GM12801 (cell line): ENCODE measurements around the gene PRKACA.

Experiments used
- TF ChIP-seq, protein P1 (sequence below): IDR thresholded peaks from one replicate; pipeline ENCODE4 v1.5.1; 2011; ENCODE audit warnings: control low read depth; ENCODE audit not compliant: insufficient read length; ENCODE audit errors: extremely low read depth

Gene PRKACA

DNA sequence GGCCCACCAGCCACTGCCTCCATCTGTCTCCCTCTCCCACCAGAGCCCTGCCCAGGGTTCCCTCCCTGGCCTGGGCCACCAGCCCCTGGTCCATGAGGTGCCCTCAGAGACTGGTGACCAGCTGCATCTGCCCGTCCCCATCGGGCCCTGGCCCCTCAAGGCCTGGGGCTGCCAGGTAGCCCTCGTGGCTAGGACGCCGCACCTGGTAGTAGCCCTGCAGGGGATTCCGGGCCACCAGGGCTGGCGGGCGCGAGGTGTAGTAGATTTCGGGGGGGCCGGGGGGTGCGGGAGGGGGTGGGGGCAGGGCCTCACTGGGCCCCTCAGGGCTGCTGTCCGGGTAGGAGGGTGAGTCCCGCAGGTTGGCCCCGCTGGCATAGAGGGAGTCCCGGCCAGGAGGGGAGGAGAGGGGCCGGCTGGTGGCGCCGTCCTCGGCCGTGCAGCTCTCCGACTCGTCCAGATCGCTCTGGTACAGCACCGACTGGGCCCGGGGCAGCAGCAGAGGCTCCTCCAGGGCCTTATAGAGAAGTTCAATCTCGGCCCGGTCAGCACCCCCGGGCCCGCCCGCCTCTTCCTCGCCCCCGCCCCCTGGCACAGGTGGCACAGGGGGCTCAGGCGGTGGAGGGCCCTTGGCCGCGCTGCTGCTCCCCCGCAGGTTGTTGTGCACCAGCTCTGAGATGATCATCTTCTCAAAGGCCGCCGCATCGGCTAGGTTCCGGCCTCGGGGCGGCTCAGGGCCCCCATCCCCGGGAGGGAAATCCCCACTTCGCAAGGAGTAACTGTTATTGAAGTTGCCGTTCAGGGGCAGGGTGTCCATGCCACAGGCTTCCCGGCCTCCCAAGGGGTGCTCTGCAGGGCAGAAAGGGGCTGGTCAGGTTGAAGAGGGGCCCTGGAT lies 33.5 kb upstream of the PRKACA start:
- TF ChIP-seq, protein P1, sequence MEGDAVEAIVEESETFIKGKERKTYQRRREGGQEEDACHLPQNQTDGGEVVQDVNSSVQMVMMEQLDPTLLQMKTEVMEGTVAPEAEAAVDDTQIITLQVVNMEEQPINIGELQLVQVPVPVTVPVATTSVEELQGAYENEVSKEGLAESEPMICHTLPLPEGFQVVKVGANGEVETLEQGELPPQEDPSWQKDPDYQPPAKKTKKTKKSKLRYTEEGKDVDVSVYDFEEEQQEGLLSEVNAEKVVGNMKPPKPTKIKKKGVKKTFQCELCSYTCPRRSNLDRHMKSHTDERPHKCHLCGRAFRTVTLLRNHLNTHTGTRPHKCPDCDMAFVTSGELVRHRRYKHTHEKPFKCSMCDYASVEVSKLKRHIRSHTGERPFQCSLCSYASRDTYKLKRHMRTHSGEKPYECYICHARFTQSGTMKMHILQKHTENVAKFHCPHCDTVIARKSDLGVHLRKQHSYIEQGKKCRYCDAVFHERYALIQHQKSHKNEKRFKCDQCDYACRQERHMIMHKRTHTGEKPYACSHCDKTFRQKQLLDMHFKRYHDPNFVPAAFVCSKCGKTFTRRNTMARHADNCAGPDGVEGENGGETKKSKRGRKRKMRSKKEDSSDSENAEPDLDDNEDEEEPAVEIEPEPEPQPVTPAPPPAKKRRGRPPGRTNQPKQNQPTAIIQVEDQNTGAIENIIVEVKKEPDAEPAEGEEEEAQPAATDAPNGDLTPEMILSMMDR, result no peak

DNA sequence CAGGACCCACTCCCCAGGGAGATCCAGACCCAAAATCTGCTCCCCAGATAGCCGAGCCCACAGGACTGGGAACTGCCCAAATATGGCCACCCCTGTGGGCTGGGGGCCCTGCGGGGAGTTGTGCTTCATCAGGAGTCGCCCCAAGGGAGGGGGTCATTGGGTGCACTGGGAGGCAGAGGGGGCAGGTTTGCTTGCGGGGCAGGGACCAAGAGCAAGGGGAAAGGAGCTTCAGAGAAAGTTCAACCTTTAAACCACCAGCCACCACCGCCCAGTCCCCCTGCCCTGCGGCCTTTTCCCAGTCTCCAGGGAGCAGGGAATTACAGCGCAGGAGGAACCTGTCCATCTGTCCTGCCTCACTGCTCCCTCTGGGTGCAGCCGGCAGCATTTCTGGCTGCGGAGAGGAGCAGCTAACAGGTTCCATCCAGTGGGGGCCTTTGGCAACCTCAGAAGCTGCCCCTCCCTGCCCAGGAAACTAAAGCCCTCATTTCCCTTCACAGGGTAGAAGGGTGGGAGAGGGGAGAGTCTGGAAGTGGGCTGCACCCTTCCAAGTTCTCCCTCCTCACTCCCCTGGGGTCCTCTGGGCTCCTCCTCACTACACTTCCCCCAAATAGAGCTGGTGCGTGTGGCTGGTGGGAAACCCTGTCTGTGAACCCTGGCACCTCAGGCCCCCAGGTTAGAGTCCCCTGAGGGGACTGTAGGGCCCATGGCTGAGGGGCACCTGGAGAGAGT lies 32.6 kb upstream of the PRKACA start:
- TF ChIP-seq, protein P1, result no peak

DNA sequence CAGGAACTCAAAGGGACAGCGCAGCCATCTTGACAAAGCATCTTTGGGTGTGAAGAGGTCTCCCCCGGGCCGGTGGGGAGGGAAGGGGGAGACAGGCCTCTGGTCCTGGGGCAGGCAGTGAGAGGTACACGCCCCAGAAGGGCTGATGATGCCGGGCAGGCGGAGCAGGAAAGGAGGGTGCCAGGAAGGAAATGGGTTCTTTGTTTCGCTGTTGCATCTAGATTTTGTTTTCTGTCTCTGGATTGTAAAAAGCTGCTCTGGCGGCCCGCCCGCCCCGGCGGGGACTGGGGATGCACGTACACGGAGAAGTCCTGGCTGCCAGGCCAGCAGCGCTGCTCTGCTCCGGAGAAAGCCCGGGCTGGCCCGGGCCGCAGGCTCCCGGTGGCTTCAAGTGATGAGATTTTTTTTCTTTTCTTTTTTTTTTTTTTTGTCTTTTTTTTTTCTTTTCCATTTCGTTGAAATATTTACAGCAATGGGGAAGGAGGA lies 32.0 kb upstream of the PRKACA start:
- TF ChIP-seq, protein P1, result no peak

DNA sequence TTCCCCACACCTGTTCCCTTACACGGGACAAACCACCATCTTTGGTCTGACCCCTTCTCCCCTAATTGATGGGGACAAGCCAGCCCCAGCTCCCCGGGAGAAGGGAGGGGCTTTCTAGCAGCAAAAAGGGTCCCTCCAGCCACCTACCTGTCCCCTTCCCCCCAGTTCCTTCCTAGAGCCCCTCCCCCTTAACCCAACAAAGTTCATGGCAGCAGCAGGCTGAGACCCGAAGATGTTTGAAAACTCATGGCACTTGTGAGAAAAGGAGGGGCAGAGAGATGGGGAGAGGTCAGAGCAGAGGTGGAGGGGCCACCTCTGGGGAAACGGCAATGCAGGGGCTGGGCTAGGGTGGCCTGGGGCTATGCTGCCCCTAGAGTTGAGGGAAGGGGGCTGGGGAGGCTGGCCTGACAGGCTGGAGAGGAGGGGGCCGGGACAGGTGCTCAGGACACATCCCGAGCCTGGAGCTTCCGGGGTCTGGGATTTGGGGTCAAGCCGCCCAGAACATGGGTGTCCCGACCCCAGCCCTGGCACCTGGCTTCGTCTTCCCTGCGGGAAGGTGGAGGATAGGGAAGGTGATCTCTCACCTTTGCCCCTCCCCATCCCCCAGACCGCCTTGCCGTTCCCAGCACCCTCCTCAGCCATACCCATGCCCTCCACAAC lies 31.3 kb upstream of the PRKACA start:
- TF ChIP-seq, protein P1, result no peak

DNA sequence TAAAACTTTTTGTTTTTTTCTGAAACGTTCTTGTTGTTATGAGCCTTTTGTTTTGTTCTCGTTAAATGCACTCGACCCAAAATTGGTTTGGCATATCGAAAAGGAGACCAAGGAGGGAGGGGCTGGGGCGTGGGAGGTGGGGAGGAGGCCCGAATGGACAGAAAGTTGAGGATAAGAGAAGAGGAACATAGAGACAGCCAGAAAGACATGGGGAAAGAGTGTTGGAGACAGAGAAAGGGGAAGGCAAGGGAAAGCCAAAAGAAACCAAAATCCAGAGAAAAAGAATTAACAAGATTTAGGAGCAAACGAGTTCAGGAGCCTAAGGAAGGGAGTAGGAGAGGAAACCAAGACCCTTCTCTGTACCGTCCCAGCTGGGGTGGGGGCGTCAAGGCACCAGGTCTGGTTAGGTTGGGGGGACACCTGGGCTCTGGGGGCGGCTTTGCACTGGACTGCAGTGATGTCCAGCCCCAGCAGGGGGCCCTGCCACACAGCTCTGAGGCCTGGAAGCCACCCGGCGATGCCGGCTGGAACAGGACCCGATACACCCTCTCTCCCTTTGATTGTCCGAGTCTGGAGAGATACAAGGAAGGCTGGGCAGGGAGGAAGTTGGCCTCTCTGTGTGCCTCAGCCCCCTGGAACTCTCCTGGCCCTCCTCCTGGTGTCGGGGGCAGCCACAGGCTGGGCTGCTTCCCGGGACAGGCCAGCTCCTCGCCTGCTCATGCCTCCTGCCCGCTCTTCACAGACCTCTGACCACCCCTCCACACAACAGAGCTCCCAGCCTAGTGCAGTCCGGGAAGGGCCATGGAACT lies 30.4 kb upstream of the PRKACA start:
- TF ChIP-seq, protein P1, result no peak

DNA sequence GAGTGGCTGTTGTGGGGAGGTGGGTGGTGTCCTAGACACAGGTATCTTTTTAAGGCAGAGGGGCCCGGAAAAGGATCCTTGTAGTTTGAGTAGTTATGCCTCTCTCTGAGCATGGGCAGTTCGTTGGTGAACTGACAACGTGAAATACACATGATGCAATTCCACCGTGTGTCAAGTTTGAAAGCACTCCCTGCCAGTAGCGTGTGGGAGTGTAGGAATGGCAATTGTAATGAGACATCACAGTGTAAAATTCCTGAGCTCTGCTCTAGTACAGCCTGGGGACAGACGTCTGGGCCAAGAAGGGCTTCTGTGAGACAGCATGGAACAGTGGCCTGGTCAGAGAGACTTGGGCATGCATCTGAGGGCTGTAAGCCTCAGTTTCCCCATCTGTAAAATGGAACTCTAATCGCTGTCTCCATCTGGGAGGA lies 29.2 kb upstream of the PRKACA start:
- TF ChIP-seq, protein P1, result no peak
